Common myeloid progenitor, CD34-positive (primary cell): ENCODE data around the gene MDFIC.

Experiments
- CTCF ChIA-PET: fragments of 350-600 bp; sonication (Branson Sonifier 250); formaldehyde crosslinking; loops from one replicate; lab custom pipeline; 2021; ENCODE audit warnings: antibody characterized with exemption; lab: Charles Lee
- POLR2A ChIA-PET: fragments of 350-600 bp; sonication (Branson Sonifier 250); formaldehyde crosslinking; loops from one replicate; lab custom pipeline; 2021; ENCODE audit warnings: antibody characterized with exemption; lab: Charles Lee
- DNase-seq, 3 donors: peaks; one replicate each; pipeline versions ENCODE4 v3.0.0 to v3.0.0-alpha.2; 2013
- H3K27ac ChIP-seq, 2 experiments: 1 replicate in 1 of 2; 2 replicates in 1 of 2; pipeline ENCODE4 v1.7.0; 2013; ENCODE audit warnings: inconsistent platforms in 2 of 2, low read length in 2 of 2, mild to moderate bottlenecking in 2 of 2, low read depth in 1 of 2, moderate library complexity in 1 of 2; ENCODE audit not compliant: severe bottlenecking in 2 of 2, insufficient read depth in 1 of 2, poor library complexity in 1 of 2
- H3K27me3 ChIP-seq, 5 experiments: replicated peaks in 2 of 5; 1 replicate in 3 of 5; 2 replicates in 2 of 5; pipeline versions ENCODE4 v1.6.1 to v1.7.0; 2013; ENCODE audit warnings: low read length in 4 of 5, mild to moderate bottlenecking in 2 of 5, moderate library complexity in 2 of 5, inconsistent platforms in 1 of 5; ENCODE audit not compliant: insufficient read depth in 5 of 5, control insufficient read depth in 4 of 5
- H3K36me3 ChIP-seq, 4 experiments: 1 replicate in 2 of 4; 2 replicates in 2 of 4; pipeline versions ENCODE4 v1.6.1 to v1.7.0; 2013; ENCODE audit warnings: low read length in 3 of 4, control low read depth in 1 of 4, mild to moderate bottlenecking in 1 of 4; ENCODE audit not compliant: control insufficient read depth in 4 of 4, insufficient read depth in 4 of 4
- H3K4me1 ChIP-seq, 4 experiments: 1 replicate in 3 of 4; 2 replicates in 1 of 4; pipeline versions ENCODE4 v1.6.1 to v1.7.1; 2013; ENCODE audit warnings: low read length in 3 of 4, mild to moderate bottlenecking in 3 of 4, control low read depth in 1 of 4, inconsistent platforms in 1 of 4, moderate library complexity in 1 of 4; ENCODE audit not compliant: control insufficient read depth in 4 of 4, insufficient read depth in 4 of 4; ENCODE audit errors: control extremely low read depth in 1 of 4
- H3K4me3 ChIP-seq, 7 experiments: 1 replicate in 4 of 7; 2 replicates in 3 of 7; pipeline versions ENCODE4 v1.5.1 to v1.7.0; 2013; ENCODE audit warnings: mild to moderate bottlenecking in 7 of 7, low read length in 6 of 7, moderate library complexity in 6 of 7, inconsistent platforms in 2 of 7, low read depth in 2 of 7, control low read depth in 1 of 7; ENCODE audit not compliant: insufficient read depth in 4 of 7, control insufficient read depth in 1 of 7; ENCODE audit errors: extremely low read depth in 1 of 7
- H3K9me3 ChIP-seq, 5 experiments: 1 replicate in 4 of 5; 2 replicates in 1 of 5; pipeline versions ENCODE4 v1.6.1 to v1.7.1; 2013; ENCODE audit warnings: low read length in 4 of 5, mild to moderate bottlenecking in 2 of 5, inconsistent platforms in 1 of 5, low read depth in 1 of 5, moderate library complexity in 1 of 5; ENCODE audit not compliant: control insufficient read depth in 4 of 5, insufficient read depth in 2 of 5; ENCODE audit errors: control extremely low read depth in 1 of 5
- WGBS: methylation state at CpG from one replicate; pipeline ENCODE4 v1.1.5; 2013; ENCODE audit not compliant: insufficient coverage; 5-methylcytosine and 5-hydroxymethylcytosine counted together

The MDFIC gene

GRCh38 chr7:114997487-114998404, 75.9 kb downstream of the MDFIC start:
- CTCF ChIA-PET = interaction anchor here (0.7 to 2.3 kb wide), 2 partner anchors 10 to 67 kb away, joined by 5 to 10 read pairs; no protein-coding TSS in a partner anchor
- H3K4me1 ChIP-seq = peaks cover 0 to 4% (median 0%) of the 10 kb centered on the region in 4 experiments
- POLR2A ChIA-PET = no interaction called here
- no peak for DNase-seq
- no peak overlapping the region for H3K4me3 ChIP-seq
- H3K9me3 ChIP-seq = no peaks in the 10 kb centered on the region
- peak overlapping the region in 1 of 2 experiments; percentile 5 for H3K27ac ChIP-seq
- WGBS = 100% methylated on average over 2 of the region's 6 CpGs
- H3K36me3 ChIP-seq = peaks cover 0 to 18% (median 4%) of the 10 kb centered on the region in 4 experiments
- no peaks in the 10 kb centered on the region for H3K27me3 ChIP-seq

DNA sequence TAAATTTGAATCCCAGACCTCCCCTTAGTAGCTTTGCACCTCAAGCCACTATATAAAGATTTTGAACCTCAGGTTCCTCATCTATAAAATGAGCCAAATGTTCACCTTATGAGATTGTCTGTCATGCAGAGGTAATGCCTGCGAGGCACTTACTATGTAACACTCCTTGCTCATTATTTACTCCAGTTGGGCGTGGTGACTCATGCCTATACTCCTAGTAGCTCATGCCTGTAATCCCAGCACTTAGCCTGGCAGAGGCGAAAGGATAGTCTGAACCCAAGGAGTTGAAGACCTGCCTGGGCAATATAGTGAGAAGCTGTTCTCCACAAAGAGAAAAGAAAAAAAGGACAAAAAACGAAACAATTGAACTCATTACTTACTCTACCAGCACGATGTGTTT, 82.2 kb downstream of the MDFIC start:
- ChIA-PET CTCF (no interaction called here), POLR2A (no interaction called here)
- 93% methylated on average over 2 of the region's 5 CpGs for WGBS

DNA sequence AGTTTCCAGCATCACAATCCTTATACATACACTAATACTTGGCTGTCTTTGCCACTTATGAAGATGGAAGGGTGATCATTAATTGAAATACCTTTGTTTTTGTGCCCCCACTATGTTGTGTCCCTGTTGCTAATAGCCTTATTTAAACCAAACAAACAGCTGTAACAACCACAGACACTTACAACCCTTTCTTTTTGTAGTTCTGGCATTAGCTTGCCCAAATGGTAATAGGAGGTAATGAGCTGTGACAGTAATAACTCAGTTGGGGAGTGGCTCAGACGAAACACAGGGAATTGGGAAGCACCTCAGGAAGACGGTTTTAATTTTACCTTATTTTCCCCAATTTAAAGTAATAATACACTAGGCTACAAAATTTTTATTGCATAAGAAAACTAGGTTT, 83.4 kb downstream of the MDFIC start:
- whole genome bisulfite sequencing = no CpG with 5 or more reads among the region's 2 CpGs
- POLR2A ChIA-PET = no interaction called here
- Histone ChIP-seq H3K36me3 (peaks cover 2 to 12% (median 3%) of the 10 kb centered on the region in 4 experiments), H3K27me3 (no peaks in the 10 kb centered on the region), H3K9me3 (no peaks in the 10 kb centered on the region), H3K4me3 (no peak overlapping the region), H3K4me1 (peaks cover 4 to 24% (median 11%) of the 10 kb centered on the region in 4 experiments), H3K27ac (no peak overlapping the region)
- CTCF ChIA-PET = no interaction called here
- DNase-seq = no peak

More for the DNA sequence above, 82.2 kb downstream of the MDFIC start:
- peaks cover 0 to 12% (median 5%) of the 10 kb centered on the region in 4 experiments for H3K4me1 ChIP-seq
- no peaks in the 10 kb centered on the region for H3K27me3 ChIP-seq
- peaks cover 2 to 12% (median 3%) of the 10 kb centered on the region in 4 experiments for H3K36me3 ChIP-seq
- no peak overlapping the region for H3K27ac ChIP-seq
- no peaks in the 10 kb centered on the region for H3K9me3 ChIP-seq
- H3K4me3 ChIP-seq = no peak overlapping the region
- no peak for DNase-seq

- no peak for DNase-seq
- no peak overlapping the region for H3K4me3 ChIP-seq
- CTCF ChIA-PET = no interaction called here
- H3K27ac ChIP-seq = no peak overlapping the region
- POLR2A ChIA-PET = no interaction called here
- H3K9me3 ChIP-seq = no peaks in the 10 kb centered on the region
- no peaks in the 10 kb centered on the region for H3K27me3 ChIP-seq
- 100% methylated on average over 3 of the region's 4 CpGs for WGBS
- peaks cover 2 to 12% (median 3%) of the 10 kb centered on the region in 4 experiments for H3K36me3 ChIP-seq
- H3K4me1 ChIP-seq = peaks cover 4 to 25% (median 13%) of the 10 kb centered on the region in 4 experiments
These were observed 84.1 kb downstream of the MDFIC start for GRCh38 chr7:115005953-115006352.

GRCh38 chr7:115007751-115008150, 85.9 kb downstream of the MDFIC start:
- Histone ChIP-seq H3K36me3 (peaks cover 2 to 11% (median 3%) of the 10 kb centered on the region in 4 experiments), H3K4me3 (no peak overlapping the region), H3K4me1 (peaks cover 4 to 25% (median 13%) of the 10 kb centered on the region in 4 experiments), H3K27ac (no peak overlapping the region), H3K9me3 (no peaks in the 10 kb centered on the region), H3K27me3 (no peaks in the 10 kb centered on the region)
- no peak for DNase-seq
- WGBS = 100% methylated on average over 3 of the region's 7 CpGs
- ChIA-PET CTCF (no interaction called here), POLR2A (no interaction called here)

- WGBS = 93% methylated on average over 6 of the region's 8 CpGs
- H3K4me1 ChIP-seq = peaks cover 4 to 25% (median 13%) of the 10 kb centered on the region in 4 experiments
- POLR2A ChIA-PET = interaction anchor here (0.6 kb wide), 1 partner anchor 970 kb away, joined by 4 read pairs; no protein-coding TSS in a partner anchor
These were observed 86.7 kb downstream of the MDFIC start for GRCh38 chr7:115008465-115009114.

More at GRCh38 chr7:115008465-115009114, 86.7 kb downstream of the MDFIC start:
- no peak overlapping the region for H3K4me3 ChIP-seq
- no peaks in the 10 kb centered on the region for H3K9me3 ChIP-seq
- peak in 2 of 3 donors; percentile 38 to 51 for DNase-seq
- no peaks in the 10 kb centered on the region for H3K27me3 ChIP-seq
- CTCF ChIA-PET = interaction anchor here (0.7 kb wide), 1 partner anchor 1124 kb away, joined by 3 read pairs; no protein-coding TSS in a partner anchor
- H3K36me3 ChIP-seq = peaks cover 2 to 11% (median 3%) of the 10 kb centered on the region in 4 experiments
- no peak overlapping the region for H3K27ac ChIP-seq
